ENCODE results near the gene SEPTIN2. TPM values are rescaled to one million over a fixed set of nuclear protein-coding genes. Genes with fewer than 3 reads are reported as not detected.
A peak's percentile ranks its signal among the peaks of the same experiment; 100 is the strongest.
"Not testable (repeated sequence)": the region's sequence is repeated elsewhere in the genome, so short reads cannot be mapped to it uniquely, and the experiment has no call there.

Gene SEPTIN2
- polyA plus RNA-seq, 1 donor: 253 TPM

DNA sequence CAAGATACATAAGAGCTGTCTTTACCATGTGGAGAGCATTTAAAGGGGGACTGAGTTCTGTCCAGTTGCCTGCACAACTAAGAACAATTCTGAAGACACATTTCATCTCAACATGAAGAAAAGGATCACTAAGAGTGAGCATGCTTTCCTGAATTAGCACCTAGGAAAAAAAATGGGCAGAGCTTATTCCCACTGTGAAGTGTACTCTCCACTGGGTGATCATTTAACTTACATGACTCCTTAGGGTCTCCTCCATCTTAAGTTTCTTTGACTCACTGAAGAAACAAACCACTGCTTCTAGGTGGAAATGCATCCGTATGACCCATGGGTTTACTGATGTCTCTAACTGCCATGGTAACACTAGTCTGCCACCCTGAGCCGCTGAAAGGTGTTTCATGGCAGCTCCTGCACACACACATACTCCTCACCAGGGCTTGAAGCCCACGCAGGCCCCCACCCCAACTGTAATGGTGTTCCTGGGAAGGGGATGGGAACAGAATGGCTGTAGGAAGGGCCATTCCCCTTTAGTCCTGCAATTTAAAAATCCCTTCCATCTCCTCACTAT, 27.3 kb upstream of the SEPTIN2 start:
- DNase-seq: no peak

DNA sequence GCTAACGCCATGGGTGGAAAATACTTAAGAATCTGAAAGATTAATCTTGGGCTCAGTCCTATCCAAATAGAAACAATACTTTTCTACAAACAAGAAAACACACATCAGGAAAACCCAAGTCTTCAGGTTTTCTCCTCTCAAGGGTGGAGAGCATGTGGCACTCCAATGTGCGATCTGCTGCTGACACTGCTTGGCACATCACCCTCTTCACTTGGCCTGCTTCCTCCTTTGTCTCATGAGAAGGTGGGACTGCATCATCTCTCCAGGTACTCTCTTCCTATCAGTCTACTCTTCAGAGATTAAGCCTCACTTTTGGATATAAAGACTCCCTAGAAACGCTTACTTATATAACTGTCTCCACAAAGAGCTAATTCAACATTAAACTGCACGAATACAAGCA, 26.7 kb upstream of the SEPTIN2 start:
- DNase-seq: no peak

DNA sequence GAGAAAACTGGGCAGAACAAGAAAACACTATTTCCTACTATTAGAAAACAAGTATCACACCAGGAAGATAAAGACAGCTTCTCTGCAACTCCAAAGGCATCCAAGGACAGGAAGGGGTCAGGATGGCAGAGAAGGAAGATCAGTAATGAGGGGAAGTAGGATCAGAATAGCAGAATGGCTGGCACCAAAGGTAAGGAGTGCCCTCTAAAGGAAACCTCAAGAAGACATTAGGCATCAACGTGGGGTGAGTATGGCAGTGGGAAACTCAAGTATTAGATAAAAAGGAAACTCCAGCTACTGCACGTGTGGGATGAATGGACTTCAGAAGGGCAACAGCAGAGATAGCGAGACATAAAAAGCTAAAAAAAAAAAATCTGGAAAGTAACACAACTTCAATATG, 26.1 kb upstream of the SEPTIN2 start:
- no peak for DNase-seq

DNA sequence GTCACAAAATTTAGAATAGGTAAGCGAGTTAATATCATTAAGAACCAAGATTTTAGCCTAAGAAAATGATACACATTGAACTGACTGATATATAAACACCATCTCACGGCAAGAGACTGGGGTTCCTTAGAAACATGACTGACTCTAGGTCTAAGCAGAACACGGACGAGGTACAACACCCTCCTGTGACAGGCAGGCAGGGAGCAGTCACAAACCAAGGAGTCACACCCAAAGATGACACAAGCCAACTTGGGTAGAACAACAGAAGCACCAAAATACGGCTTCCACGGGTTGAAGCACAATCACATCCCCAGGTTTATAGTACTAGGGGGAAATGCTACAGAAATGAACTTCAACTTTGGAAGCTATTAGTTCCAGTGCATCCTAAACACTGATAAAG, 24.6 kb upstream of the SEPTIN2 start:
- DNase-seq: no peak

DNA sequence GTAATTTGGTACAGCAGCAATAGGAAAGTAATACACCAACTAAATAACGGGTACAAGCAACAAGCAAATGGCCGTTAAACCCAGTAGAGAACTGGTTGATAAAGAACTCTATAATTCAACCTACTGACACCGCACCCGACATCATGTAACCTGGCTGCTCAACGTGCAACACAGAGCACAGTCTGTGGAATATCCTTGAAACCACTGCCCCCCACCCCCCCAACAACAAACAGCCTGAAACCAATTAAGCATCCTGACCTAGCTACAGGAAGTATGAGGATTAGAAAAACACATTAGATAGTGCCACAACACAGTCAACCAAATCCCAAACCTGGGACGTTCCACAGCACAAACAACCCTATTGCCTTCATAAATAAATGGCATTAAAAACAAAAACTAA, 23.7 kb upstream of the SEPTIN2 start:
- no peak for DNase-seq

DNA sequence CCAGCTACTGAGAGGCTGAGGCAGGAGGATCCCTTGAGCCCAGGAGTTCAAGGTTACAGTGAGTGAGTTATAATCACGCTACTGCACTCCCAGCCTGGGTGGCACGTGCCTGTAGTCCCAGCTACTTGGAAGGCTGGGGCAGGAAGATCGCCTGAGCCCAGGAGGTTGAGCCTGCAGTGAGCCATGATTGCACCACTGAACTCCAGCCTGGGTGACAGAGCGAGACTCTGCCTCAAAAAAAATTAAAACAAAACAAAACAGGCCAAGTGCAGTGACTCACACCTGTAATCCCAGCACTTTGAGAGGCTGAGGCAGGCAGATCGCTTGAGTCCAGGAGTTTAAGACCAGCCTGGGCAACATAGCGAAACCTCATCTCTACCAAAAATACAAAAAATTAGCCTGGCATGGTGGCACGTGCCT, 22.3 kb upstream of the SEPTIN2 start:
- DNase-seq: not testable (repeated sequence)

DNA sequence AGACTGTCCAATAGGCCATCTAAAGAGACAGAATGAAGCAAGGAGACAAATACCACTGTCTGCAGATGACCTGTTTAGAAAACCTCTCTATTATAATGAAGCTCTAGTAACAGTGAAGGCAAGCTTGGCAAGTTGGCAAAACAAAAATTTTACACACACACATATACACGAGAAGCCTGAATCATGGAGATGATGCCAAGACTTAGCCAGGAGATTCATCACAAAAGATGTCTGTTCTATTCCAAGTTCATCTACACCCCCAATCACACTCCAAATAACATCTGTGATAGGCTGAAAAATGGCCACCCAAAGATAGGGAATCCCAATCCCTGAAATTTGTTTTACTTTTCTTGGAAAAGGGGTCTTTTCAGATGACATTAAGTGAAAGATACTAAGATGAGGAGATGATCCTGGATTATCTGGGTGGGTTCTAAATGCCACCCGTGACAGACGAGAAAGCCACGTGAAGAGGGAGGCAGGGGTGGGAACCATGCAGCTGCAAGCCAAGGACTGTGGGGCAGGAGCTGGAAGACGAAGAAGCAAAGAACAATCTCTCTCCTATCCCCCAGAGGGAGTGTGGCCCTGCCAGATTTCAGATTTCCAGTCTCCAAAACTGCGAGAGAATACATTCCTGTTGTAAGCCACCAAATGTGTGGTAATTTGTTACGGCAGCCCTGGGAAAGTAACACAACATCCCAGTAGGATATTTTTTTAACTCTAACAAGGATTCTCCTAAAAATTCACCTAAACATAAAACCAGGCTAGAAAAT, 20.2 kb upstream of the SEPTIN2 start:
- no peak for DNase-seq

DNA sequence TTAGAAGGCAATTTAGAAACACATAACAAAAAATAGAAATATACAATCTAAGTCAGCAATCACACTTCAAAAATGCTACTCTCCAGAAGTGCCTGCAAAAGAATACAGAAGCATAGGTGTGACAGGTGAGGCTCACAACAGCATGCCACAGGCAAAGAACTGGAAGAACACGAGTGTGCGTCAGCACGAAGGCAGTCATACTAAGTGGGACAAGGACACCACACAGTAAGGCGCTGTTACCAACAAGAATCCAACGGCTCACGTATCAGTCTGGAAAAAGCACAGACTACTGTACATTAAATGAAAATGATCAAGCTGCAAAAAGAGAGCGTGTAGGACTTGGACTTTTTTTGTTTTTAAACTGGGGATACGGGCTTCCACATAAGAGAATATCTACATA, 19.0 kb upstream of the SEPTIN2 start:
- no peak for DNase-seq

DNA sequence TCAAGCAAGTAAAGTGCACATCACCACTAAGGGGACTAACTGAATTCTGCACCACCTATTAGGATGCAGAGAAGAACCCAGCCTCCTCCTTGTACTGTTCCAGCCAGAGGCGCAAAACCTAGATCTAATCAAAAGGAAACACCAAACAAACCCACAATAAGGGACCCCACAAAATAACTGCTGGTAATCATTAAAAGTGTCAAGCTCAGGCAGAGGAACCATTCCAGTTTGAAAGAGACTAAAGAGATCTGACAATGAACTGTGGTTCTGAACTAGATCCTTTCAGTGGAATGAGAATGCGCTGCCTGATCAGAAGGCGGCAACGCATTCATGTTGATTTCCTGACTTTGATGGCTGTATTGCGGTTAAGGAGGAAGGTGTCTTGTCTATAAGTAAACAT, 17.1 kb upstream of the SEPTIN2 start:
- DNase-seq: no peak

DNA sequence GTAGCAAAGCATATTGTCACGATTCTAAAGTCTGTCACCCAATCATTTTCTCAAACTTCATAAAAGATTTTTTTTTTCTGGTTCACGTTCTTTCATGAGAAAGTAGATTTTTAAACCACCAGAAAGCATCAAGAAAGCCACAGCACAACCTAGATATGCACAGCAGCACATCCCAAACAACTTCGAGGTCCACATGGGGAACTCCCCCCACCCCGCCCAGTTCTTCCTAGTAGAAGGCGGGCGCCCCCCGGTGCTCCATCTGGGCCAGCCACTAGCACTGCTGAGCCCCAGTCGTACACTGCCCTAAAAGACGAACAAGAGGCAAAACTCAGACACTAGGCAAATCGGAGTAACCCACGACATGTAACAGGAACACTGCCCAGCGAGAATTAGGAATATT, 15.7 kb upstream of the SEPTIN2 start:
- no peak for DNase-seq

DNA sequence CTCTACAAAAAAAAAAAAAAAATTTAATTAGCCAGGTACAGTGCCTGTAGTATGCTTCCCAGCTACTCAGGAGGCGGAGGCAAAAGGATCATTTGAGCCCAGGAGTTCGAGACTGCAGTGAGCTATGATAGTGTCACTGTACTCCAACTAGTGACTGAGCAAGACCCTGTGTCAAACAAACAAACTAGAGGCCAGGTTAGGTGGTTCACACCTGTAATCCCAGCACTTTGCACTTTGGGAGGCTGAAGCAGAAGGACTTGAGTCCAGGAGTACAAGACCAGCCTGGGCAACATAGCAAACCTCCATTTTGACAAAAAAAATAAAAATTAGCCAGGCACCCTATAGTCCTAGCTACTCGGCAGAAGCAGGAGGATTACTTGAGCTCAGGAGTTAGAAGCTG, 13.6 kb upstream of the SEPTIN2 start:
- DNase-seq: no peak

DNA sequence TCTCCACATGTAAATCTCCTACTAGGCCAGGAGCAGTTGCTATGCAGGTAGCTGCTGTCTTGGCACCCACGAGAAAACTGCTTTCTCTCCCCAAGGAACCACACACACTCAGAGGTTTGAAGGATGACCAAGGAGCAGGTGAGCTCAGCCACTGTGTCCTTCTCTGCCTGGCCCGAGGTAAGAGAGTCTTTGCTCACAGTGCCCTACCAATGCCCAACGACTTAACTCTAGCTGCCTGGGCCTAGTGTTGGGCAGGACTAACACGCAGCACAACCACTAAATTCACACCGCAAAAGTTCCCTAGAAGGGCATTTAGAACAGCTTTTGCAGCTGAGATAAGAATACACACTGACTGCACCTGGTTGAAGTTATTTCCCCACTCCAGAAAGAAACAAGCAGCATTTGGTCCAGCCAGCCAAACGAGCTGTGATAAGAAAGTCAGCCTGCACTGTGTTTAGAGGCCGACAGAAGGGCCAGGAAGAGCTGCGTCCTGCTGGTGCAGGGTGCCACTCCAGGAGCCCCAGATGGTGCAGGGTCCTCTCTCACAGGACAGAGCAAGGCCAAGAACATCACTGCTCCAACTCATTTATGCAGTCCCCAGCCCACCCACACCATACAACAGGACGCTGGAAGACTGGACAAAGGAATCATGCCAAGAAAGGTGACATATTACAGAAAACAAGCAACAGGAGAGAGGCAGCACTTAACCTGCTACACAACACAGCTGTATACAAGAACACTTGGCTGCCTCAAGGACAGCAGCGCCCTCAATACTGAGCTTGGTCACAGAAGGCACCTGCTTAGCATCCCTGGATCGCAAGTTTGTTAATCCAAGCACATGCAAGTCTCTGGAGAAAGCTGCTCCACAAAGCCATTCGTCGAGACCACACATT, 12.7 kb upstream of the SEPTIN2 start:
- no peak for DNase-seq

DNA sequence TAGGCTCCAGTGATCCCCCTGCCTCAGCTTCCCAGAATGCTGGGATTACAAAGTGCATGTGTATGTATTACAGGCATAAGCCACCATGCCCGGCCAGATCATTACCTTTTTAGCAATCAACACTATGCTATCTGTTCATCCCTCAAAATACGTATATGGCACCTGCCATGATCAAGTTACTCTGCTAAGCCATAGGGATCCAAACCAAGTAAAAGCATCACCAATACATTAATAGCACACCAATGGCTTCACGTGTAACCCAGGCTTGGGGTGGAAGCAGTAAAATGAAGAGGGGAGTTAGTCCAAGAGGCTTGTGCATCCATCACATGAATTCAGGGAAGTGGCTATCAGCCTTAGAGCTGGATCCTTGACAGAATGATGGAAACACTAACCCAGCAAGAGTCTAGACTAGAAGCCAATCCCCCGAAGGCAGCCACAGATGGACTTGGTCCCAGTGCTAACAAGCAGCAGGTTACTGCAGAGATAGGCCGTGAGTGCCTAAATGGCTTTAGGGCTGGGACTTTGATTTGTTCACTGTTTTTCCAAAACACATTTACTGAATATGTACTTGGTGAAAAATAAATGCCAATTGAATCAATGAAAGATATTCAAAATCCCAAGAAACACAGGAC, 11.6 kb upstream of the SEPTIN2 start:
- DNase-seq: no peak

DNA sequence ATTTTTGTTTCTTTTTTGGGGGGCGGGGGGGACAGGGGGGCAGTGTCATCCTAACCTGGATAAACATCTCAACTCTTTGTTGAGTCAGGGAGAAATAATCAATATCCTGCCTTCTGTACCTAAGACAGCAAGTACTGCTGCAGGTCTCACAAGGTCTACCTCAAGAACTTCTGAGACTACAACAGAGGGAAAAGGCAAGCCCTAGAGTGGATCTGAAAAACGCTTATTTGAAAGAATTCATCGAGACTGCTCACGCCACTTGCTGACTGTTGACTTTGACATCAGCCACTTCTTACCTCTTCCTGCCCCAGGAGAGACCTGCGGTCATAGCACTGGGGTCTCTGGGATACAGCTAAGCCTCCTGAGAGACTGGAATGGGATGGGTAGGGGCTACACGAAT, 8.7 kb upstream of the SEPTIN2 start:
- no peak for DNase-seq

DNA sequence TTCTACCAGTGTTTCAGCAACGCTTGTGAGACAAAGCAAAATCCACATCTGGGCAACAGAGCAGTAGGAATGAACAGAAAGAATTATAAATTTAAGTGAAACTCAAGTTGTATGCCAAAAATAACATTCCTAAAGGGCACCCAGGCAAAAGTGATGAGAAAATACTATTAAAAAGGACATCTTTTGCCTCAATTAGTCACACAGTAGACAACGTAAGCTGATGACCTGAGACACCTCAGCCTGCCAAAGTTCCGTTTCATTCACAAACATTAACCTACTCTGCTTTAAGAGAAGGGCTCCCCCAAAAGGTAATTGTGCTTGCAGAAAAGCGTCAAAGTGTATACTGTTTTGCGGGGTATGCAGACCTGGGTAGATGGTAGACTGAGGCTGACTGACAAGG, 7.5 kb upstream of the SEPTIN2 start:
- no peak for DNase-seq

DNA sequence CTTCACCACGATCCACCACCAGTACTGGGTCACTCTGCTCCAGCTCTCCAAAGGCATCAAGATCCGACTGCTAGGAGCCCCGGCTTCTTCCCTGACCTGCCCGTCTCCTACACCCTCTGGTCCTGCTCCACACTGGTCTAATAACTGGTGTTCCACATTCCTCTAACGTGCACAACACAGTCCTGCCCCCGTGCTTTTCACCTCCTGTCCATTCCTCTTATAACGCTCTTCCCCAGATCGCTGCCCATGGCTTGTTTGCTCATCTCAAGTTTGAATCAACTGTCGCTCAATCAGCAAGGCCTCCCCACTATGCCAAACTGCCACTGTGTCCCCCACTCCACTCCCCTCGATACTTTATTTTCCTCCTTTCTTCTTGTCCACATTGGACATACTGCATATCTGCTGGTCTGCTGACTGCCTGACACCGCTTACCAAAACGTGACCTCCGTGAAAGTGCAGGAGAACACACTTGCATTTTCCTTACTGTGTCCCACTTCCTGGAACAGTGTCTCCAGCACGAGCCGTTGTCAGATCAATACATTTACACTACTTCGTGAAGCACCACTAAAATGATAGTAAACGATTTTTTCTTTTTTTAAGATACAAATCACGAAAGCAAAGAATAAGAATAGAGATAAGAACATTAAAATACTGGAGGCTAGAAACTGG, 6.8 kb upstream of the SEPTIN2 start:
- DNase-seq: no peak

DNA sequence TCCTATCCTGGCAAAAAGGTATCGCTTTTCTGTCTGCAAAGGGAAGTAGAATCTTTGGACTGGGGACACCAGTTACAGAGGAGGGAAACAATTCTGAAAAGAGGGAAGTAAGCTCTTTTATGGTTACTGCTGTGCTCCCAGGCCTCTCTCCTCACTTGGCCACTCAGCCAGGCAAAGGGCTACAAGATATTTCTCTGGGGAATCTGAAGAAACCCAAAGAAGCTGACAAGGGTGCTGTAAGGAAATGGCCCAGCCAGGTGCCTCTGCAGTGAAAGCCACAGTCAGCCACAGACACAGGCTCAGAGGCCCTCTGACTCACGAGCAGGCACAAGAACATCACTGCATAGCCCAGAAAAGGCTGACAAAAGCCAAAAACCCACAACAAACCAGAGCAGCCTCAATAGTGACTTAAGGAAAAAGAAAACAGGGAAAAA, 6.0 kb upstream of the SEPTIN2 start:
- DNase-seq: no peak

DNA sequence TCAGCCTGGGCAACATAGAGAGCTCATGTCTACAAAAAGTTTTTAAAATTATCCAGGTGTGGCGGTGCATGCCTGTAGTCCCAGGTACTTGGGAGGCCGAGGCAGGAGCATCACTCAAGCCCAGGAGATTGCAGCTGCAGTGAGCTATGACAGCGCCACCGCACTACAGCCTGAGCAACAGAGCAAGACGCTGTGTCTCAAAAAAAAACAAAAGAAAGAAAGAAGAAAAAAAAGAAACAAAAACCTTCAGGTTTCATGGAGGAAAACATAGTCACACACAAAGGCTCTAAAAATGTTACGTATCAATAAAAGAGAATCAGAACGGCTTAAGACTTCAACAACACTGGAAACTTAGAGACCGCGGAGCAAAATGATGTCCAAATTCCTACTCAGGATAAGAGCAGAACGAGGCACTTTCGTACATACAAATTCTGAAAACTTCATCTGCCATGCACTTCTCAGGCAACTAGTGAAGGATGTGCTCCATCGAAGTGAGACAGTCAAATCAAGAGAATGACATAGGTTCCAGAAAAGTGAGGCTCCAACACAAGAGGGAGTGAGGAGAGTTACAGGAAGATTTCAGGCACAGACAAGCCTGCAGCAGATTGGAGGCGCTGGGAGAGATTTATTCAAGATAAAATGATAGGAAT, 4.7 kb upstream of the SEPTIN2 start:
- DNase-seq: no peak

DNA sequence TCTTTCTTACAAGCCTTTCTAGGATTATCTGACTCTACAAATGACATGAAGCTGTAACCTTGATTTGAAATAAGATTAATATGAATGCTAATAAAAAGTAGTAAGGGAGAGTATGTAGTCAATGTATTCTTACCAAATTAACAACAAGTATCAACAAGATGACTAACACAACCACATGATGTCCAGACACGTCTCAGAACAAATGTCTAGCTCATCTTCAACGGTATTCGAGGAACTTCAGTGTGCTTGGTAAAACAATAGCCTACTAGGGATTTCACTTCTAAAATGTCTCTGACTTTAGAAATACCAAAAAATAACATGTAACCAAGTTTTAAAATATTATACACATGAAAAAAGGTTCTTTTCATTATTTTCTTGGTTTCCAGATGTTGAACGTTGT, 3.6 kb upstream of the SEPTIN2 start:
- DNase-seq: no peak

DNA sequence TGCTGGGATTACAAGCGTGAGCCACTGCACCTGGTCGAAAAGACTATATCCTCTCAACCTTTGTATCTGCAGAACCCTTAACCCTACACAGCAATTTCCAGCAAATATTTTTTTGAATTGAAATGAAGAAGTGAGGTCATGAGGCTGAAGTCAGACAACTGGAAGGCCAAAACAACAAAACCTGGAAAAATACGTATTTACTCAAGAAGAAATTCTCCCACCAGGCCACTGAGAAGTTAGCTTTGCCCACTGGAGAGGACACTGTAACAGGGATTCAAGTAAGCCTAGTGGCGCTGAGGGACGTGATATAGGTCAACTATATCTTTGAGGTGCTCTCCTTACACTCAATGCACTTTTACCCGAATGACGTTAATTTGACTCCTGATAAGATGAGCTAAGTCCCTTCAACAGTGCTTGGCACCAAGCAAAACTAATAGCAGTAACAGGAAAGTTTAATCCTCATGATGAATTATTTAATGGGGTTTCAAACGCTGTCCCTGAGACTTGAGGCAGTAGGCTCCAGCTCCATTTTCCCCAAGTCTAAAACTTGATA, 2.1 kb upstream of the SEPTIN2 start:
- DNase-seq: no peak

DNA sequence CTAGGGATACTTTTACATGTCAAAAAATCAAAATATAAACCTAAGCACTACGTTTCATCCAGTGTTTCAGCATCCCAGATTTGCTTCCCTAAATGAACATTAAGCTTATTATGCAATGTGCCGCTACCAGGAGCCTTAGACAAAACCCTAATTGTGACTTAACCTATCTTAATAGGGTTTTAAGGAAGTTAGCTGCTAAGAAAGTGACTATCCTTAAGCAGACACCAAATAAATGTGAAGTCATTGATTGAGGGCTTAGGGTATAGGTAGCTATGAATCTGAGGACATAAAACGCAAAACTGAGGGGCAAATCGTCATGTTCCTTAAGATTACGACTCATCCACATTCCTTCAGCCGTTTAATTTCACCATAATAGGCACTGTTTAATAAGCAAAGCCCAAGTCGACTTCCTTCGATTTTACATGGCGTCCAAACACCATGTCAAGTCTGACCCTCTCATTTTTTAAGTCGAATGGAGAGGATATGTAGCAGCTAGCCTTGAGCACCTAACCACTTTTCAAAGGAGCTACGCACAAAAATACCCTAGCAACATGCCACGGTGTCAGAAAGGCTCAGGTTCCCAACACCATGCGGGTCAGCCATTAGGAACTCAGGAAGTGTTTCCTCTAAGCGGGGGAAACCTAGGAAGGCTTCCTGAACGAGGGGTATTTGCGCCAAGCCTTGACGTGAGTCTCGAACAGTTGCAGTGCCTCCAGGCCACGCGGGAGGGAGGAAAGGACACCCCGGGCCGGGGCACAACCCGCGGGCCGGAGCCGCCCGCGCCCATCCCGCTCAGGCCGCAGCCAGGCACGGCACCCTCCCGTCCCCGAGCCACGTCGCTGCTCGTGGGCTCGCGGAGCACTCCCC, 1.3 kb upstream of the SEPTIN2 start:
- DNase-seq: peak; percentile 66

Measured in hindlimb muscle (tissue), 1 donor.